ENCODE measurements around the gene ESAM. TPM values are rescaled to one million over a fixed set of nuclear protein-coding genes. Genes with fewer than 3 reads are reported as not detected.

ESAM gene
- total RNA-seq, 6 experiments from 2014 or later = 6.1 to 15.3 (median 9.7) TPM

DNA sequence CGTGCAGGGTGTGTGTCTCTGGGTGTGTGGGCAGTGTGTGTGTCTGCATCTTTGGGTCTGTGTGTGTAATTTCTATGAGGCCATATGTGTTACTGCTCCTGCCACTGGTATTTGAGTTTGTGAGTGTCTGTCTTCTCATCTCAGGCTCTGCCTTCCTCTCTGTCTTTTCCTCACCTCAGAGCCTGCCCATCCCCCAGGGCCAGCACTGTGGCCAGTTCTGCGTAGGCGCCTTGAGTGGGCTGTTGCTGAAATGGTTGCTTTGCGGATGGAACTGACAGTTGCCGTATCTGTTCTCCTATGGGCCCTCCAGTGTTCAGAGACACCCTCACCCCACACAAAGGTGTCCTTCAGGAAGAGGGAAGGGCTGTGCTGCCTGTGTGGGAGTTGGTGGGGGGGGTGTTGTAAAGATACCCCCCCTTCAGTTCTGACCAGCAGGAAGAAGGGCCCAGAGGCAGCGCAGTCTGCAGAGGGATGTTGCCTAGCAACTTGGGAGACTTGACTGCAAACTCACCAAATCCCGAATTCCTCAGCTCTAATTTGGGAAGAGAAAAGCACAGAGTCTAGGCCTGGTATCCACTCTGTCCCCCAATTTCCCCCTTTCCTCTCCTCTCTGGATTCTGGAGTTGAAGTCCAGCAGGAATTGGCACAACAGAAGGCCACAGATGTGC, 24.3 kb downstream of the ESAM start:
- no peak overlapping the region for H3K4me3 ChIP-seq
- 31% methylated on average over 5 of the region's 7 CpGs for WGBS (ENCODE audit: insufficient coverage, low coverage, low lambda C conversion rate, missing lambda C conversion rate)
- no peaks in the 10 kb centered on the region for H3K27me3 ChIP-seq
- DNase-seq = no peak
- intact Hi-C loops (cut with DNase I) = no loop called here
- H3K27ac ChIP-seq = no peak overlapping the region
- no peak for TF ChIP-seq POLR2A (IDR thresholded peaks at IDR 0.05)
- TF ChIP-seq, protein P1, sequence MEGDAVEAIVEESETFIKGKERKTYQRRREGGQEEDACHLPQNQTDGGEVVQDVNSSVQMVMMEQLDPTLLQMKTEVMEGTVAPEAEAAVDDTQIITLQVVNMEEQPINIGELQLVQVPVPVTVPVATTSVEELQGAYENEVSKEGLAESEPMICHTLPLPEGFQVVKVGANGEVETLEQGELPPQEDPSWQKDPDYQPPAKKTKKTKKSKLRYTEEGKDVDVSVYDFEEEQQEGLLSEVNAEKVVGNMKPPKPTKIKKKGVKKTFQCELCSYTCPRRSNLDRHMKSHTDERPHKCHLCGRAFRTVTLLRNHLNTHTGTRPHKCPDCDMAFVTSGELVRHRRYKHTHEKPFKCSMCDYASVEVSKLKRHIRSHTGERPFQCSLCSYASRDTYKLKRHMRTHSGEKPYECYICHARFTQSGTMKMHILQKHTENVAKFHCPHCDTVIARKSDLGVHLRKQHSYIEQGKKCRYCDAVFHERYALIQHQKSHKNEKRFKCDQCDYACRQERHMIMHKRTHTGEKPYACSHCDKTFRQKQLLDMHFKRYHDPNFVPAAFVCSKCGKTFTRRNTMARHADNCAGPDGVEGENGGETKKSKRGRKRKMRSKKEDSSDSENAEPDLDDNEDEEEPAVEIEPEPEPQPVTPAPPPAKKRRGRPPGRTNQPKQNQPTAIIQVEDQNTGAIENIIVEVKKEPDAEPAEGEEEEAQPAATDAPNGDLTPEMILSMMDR (IDR thresholded peaks at IDR 0.05) = no peak
- no peaks in the 10 kb centered on the region for H3K9me3 ChIP-seq
- no peaks in the 10 kb centered on the region for H3K36me3 ChIP-seq
- ATAC-seq = no peak
- peaks cover 0 to 11% (median 0%) of the 10 kb centered on the region in 4 donors for H3K4me1 ChIP-seq

DNA sequence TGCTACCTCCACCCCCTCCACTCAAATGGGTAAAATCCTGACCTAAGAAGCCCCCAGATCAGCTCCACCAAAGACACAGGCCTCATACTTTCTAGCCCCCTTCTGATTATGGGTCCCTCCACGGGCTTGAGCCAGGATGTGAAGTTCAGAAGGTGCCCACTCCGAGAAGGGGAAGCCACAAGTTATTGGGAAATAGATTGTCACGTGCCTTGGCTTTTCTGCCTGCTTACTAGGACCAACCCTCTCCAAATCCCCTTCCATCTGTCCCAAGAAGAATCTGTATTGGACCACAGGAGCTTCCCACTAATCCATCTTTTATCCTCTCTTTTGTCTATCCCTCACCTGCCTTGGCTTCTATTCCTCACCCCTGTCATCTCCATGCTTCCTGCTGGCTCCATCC, 25.4 kb downstream of the ESAM start:
- Histone ChIP-seq H3K36me3 (no peaks in the 10 kb centered on the region), H3K27ac (no peak overlapping the region), H3K27me3 (no peaks in the 10 kb centered on the region), H3K4me3 (no peak overlapping the region), H3K4me1 (peaks cover 0 to 11% (median 0%) of the 10 kb centered on the region in 4 donors), H3K9me3 (no peaks in the 10 kb centered on the region)
- no peak for DNase-seq
- WGBS (ENCODE audit: insufficient coverage, low coverage, low lambda C conversion rate, missing lambda C conversion rate) = 18% methylated on average over 2 of the region's 3 CpGs
- ATAC-seq = no peak
- intact Hi-C loops (cut with DNase I) = no loop called here
- TF ChIP-seq, protein P1 (IDR thresholded peaks at IDR 0.05) = no peak
- TF ChIP-seq POLR2A (IDR thresholded peaks at IDR 0.05) = no peak

DNA sequence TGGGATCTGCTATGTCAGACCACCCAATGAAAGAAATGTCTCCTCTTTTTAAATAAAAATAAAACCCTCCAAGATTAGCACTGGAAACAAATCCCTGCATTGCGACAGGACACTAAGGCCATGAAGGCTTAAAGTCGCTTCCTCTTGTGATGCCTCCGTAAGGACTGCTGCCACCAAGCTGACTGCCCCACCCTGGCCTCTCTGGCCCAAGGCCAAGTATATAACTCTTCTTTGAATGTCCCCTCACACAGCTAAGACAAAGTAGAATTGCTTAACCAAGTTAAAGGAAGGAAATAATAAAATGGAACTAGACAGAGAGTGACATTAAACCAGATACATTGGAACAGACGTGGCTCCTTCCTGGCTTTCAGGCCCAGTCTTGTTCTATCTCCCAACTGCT, 29.9 kb downstream of the ESAM start:
- intact Hi-C loops (cut with DNase I) = no loop called here
- no peak overlapping the region for H3K4me3 ChIP-seq
- ATAC-seq (peak; percentile 54 to 67 (median 60)), DNase-seq (no peak)
- no peak overlapping the region for H3K27ac ChIP-seq
- no peaks in the 10 kb centered on the region for H3K27me3 ChIP-seq
- no peaks in the 10 kb centered on the region for H3K36me3 ChIP-seq
- 70% methylated on average over 4 of the region's 4 CpGs for WGBS (ENCODE audit: insufficient coverage, low coverage, low lambda C conversion rate, missing lambda C conversion rate)
- TF ChIP-seq, protein P1 (IDR thresholded peaks at IDR 0.05) = no peak
- no peak for TF ChIP-seq POLR2A (IDR thresholded peaks at IDR 0.05)
- H3K9me3 ChIP-seq = no peaks in the 10 kb centered on the region
- H3K4me1 ChIP-seq = no peaks in the 10 kb centered on the region

DNA sequence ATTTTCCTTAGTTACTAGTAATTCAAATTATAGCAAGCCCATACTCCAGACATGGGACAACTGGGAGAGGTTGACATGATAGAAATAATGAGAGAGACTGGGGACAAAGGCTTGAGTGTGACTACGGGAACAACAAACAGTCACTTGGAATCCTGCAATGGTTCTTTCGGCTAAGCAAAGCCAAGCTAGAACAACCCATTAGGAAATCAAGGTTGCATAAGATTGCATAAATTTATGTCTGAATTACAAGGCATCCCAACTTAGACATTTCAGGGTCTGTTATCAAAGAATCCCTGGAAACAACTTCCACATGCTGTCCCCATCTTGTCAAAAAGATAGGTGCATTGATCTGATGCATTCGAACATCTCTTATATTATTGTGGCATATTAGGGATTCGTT, 32.5 kb downstream of the ESAM start:
- no peaks in the 10 kb centered on the region for H3K36me3 ChIP-seq
- no peak overlapping the region for H3K27ac ChIP-seq
- no peak for ATAC-seq
- H3K9me3 ChIP-seq = no peaks in the 10 kb centered on the region
- DNase-seq = no peak
- TF ChIP-seq POLR2A (IDR thresholded peaks at IDR 0.05) = no peak
- TF ChIP-seq, protein P1 (IDR thresholded peaks at IDR 0.05) = no peak
- WGBS (ENCODE audit: insufficient coverage, low coverage, low lambda C conversion rate, missing lambda C conversion rate) = 66% methylated on average over 4 of the region's 4 CpGs
- H3K27me3 ChIP-seq = no peaks in the 10 kb centered on the region
- H3K4me1 ChIP-seq = no peaks in the 10 kb centered on the region
- H3K4me3 ChIP-seq = no peak overlapping the region
- intact Hi-C loops (cut with DNase I) = no loop called here

All from right lobe of liver (tissue), 6 donors.